ENCODE results near the gene CTNNA3. TPM values are rescaled to one million over a fixed set of nuclear protein-coding genes. Genes with fewer than 3 reads are reported as not detected.

Gene CTNNA3
- total and polyA plus RNA-seq, 2 donors (not counting 3 experiments of a cell fraction or from before 2014, with no cell fraction given) = not detected

DNA sequence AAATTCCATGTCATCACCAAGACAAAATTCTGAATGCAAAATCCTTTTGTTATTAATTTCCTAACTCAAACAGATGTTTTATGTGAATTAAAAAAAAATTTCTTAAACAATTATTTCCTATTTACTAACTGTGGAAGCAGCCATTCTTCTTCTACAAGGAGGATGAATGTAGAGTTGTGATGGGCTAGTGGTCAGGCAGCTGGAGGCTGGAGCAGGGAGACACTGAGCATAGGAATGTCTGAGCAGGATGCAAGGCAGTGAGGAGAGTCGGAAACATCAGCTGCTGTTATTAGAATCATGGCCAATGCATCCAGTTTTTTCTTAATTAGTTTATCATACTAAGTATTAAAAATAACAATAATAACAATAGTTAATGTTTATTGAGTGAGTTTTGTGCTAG, 872.7 kb downstream of the CTNNA3 start:
- DNase-seq (ENCODE audit: low read depth, low spot score) = no peak
- H3K27me3 ChIP-seq (ENCODE audit: control insufficient read depth in 2 of 2, insufficient read depth in 2 of 2, low read length in 2 of 2) = no peaks in the 10 kb centered on the region
- H4K20me1 ChIP-seq (replicated peaks; ENCODE audit: control insufficient read depth, extremely low read depth, insufficient read depth, low read length) = no peaks in the 10 kb centered on the region
- no peak overlapping the region for H2AFZ ChIP-seq (ENCODE audit: low read depth, low read length)
- POLR2A ChIA-PET = no interaction called here
- no TSS peak for BruUV-seq (replicated peaks)
- no peaks in the 10 kb centered on the region for H3K4me1 ChIP-seq (ENCODE audit: control insufficient read depth, extremely low read depth, insufficient read depth, low read length)
- CTCF ChIA-PET = no interaction called here
- no peaks in the 10 kb centered on the region for H3K79me2 ChIP-seq (ENCODE audit: control insufficient read depth, insufficient read depth, low read length)
- dilution Hi-C loops (cut with MboI; ENCODE audit: extremely low pct_ligation_motif_present, low sequenced_read_pairs) = no loop called here
- H3K4me3 ChIP-seq (replicated peaks in 1 of 3; ENCODE audit: insufficient read depth in 1 of 3, low read depth in 1 of 3, low read length in 3 of 3) = no peak overlapping the region
- H3K9ac ChIP-seq (replicated peaks; ENCODE audit: extremely low read depth, insufficient read depth, low read length) = no peak overlapping the region
- H3K4me2 ChIP-seq (ENCODE audit: insufficient read depth, low read length) = no peak overlapping the region
- no peaks in the 10 kb centered on the region for H3K9me1 ChIP-seq (replicated peaks; ENCODE audit: control insufficient read depth, extremely low read depth, insufficient read depth, low read length)
- no peaks in the 10 kb centered on the region for H3K9me3 ChIP-seq (replicated peaks; ENCODE audit: control insufficient read depth, insufficient read depth, low read length)
- TF ChIP-seq, protein P1, sequence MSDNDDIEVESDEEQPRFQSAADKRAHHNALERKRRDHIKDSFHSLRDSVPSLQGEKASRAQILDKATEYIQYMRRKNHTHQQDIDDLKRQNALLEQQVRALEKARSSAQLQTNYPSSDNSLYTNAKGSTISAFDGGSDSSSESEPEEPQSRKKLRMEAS (IDR thresholded peaks at IDR 0.05; ENCODE audit: insufficient read depth, insufficient read length) = no peak
- TF ChIP-seq GATA2 (IDR thresholded peaks at IDR 0.05; ENCODE audit: insufficient read depth, insufficient read length, low read depth, low read length) = no peak
- TF ChIP-seq FOS (IDR thresholded peaks at IDR 0.05; ENCODE audit: borderline replicate concordance, insufficient read depth, low read length) = no peak
- no peak for TF ChIP-seq POLR2AphosphoS5 (IDR thresholded peaks at IDR 0.05; ENCODE audit: insufficient read depth, low read depth, low read length)
- no peak for TF ChIP-seq MYC (IDR thresholded peaks at IDR 0.05; ENCODE audit: low read depth, low read length)
- TF ChIP-seq, protein P2, sequence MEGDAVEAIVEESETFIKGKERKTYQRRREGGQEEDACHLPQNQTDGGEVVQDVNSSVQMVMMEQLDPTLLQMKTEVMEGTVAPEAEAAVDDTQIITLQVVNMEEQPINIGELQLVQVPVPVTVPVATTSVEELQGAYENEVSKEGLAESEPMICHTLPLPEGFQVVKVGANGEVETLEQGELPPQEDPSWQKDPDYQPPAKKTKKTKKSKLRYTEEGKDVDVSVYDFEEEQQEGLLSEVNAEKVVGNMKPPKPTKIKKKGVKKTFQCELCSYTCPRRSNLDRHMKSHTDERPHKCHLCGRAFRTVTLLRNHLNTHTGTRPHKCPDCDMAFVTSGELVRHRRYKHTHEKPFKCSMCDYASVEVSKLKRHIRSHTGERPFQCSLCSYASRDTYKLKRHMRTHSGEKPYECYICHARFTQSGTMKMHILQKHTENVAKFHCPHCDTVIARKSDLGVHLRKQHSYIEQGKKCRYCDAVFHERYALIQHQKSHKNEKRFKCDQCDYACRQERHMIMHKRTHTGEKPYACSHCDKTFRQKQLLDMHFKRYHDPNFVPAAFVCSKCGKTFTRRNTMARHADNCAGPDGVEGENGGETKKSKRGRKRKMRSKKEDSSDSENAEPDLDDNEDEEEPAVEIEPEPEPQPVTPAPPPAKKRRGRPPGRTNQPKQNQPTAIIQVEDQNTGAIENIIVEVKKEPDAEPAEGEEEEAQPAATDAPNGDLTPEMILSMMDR (IDR thresholded peaks at IDR 0.05; ENCODE audit: extremely low read depth in 1 of 2, insufficient read depth in 1 of 2, low read depth in 1 of 2, low read length in 2 of 2) = no peak
- intact Hi-C loops (cut with micrococcal nuclease) = no loop called here
- FAIRE-seq = no peak
- no peak overlapping the region for H3K27ac ChIP-seq (ENCODE audit: insufficient read depth, low read depth, low read length)
- no peaks in the 10 kb centered on the region for H3K36me3 ChIP-seq (ENCODE audit: control insufficient read depth in 2 of 2, extremely low read depth in 1 of 2, insufficient read depth in 2 of 2, low read length in 2 of 2)

DNA sequence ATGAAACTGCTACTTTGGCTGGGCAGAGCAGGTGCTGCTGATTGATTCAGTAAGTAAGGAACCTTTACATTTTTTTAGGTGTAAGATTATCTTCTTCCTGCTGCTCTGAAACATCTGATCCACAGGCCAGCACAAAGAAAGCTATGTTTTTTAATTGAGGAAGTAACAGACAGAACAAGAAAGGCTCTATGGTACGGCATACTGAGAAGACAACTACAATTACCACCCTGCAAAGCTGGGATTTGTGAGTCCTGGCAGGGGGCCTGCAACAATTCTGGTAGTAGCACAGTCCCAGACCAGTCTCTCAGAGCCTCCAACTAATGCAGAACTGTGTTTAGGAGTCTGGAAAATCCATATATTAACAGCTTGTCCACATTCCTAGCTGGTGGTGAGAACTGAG, 873.2 kb downstream of the CTNNA3 start:
- TF ChIP-seq GATA2 (IDR thresholded peaks at IDR 0.05; ENCODE audit: insufficient read depth, insufficient read length, low read depth, low read length) (no peak), FOS (IDR thresholded peaks at IDR 0.05; ENCODE audit: borderline replicate concordance, insufficient read depth, low read length) (no peak), MYC (IDR thresholded peaks at IDR 0.05; ENCODE audit: low read depth, low read length) (no peak), EZH2 (IDR thresholded peaks at IDR 0.05; ENCODE audit: borderline replicate concordance, low read depth, low read length, severe bottlenecking) (no peak), POLR2AphosphoS5 (IDR thresholded peaks at IDR 0.05; ENCODE audit: insufficient read depth, low read depth, low read length) (no peak), JUN (IDR thresholded peaks at IDR 0.05; ENCODE audit: borderline replicate concordance, insufficient read depth, insufficient read length, low read depth) (no peak), POLR2A (IDR thresholded peaks at IDR 0.05; ENCODE audit: low read depth, low read length) (no peak)
- TF ChIP-seq, protein P1 (IDR thresholded peaks at IDR 0.05; ENCODE audit: insufficient read depth, insufficient read length) = no peak
- TF ChIP-seq, protein P2 (IDR thresholded peaks at IDR 0.05; ENCODE audit: extremely low read depth in 1 of 2, insufficient read depth in 1 of 2, low read depth in 1 of 2, low read length in 2 of 2) = no peak
- FAIRE-seq = no peak
- intact Hi-C loops (cut with micrococcal nuclease) = no loop called here
- BruUV-seq (replicated peaks) = no TSS peak
- Histone ChIP-seq H3K4me2 (ENCODE audit: insufficient read depth, low read length) (no peak overlapping the region), H3K79me2 (ENCODE audit: control insufficient read depth, insufficient read depth, low read length) (no peaks in the 10 kb centered on the region), H2AFZ (ENCODE audit: low read depth, low read length) (no peak overlapping the region), H3K9ac (replicated peaks; ENCODE audit: extremely low read depth, insufficient read depth, low read length) (no peak overlapping the region), H4K20me1 (replicated peaks; ENCODE audit: control insufficient read depth, extremely low read depth, insufficient read depth, low read length) (no peaks in the 10 kb centered on the region), H3K27ac (ENCODE audit: insufficient read depth, low read depth, low read length) (no peak overlapping the region), H3K9me3 (replicated peaks; ENCODE audit: control insufficient read depth, insufficient read depth, low read length) (no peaks in the 10 kb centered on the region), H3K4me3 (replicated peaks in 1 of 3; ENCODE audit: insufficient read depth in 1 of 3, low read depth in 1 of 3, low read length in 3 of 3) (no peak overlapping the region), H3K36me3 (ENCODE audit: control insufficient read depth in 2 of 2, extremely low read depth in 1 of 2, insufficient read depth in 2 of 2, low read length in 2 of 2) (no peaks in the 10 kb centered on the region), H3K9me1 (replicated peaks; ENCODE audit: control insufficient read depth, extremely low read depth, insufficient read depth, low read length) (no peaks in the 10 kb centered on the region), H3K4me1 (ENCODE audit: control insufficient read depth, extremely low read depth, insufficient read depth, low read length) (no peaks in the 10 kb centered on the region), H3K27me3 (ENCODE audit: control insufficient read depth in 2 of 2, insufficient read depth in 2 of 2, low read length in 2 of 2) (no peaks in the 10 kb centered on the region)
- no peak for DNase-seq (ENCODE audit: low read depth, low spot score)
- POLR2A ChIA-PET = no interaction called here
- CTCF ChIA-PET = no interaction called here
- dilution Hi-C loops (cut with MboI; ENCODE audit: extremely low pct_ligation_motif_present, low sequenced_read_pairs) = no loop called here
